HEK293T (cell line): ENCODE data around the gene PYGM.

ENCODE experiments used
- LEF1 ChIP-seq: fragments of 450-650 bp; IDR thresholded peaks from 2 replicates; pipeline ENCODE4 v1.6.1; 2017; ENCODE audit warnings: mild to moderate bottlenecking, borderline replicate concordance
- NFRKB ChIP-seq: fragments of 450-650 bp; IDR thresholded peaks from 2 replicates; pipeline ENCODE4 v1.6.1; 2016; ENCODE audit warnings: mild to moderate bottlenecking, moderate library complexity
- SUZ12 ChIP-seq: fragments of 450-650 bp; IDR thresholded peaks from 2 replicates; pipeline ENCODE4 v1.6.1; 2016; ENCODE audit warnings: mild to moderate bottlenecking

GRCh38 chr11:64715756-64716472, 43.9 kb downstream of the PYGM start:
- TF ChIP-seq NFRKB (no peak), LEF1 (no peak), SUZ12 (no peak)
